ENCODE data around the gene OPCML.

OPCML gene

GRCh38 chr11:132962041-132962440 is 570.3 kb downstream of the OPCML start:
- no peak for DNase-seq

GRCh38 chr11:132961453-132961852 is 570.8 kb downstream of the OPCML start:
- no peak for DNase-seq

GRCh38 chr11:132960273-132961078 is 571.8 kb downstream of the OPCML start:
- no peak for DNase-seq

DNA sequence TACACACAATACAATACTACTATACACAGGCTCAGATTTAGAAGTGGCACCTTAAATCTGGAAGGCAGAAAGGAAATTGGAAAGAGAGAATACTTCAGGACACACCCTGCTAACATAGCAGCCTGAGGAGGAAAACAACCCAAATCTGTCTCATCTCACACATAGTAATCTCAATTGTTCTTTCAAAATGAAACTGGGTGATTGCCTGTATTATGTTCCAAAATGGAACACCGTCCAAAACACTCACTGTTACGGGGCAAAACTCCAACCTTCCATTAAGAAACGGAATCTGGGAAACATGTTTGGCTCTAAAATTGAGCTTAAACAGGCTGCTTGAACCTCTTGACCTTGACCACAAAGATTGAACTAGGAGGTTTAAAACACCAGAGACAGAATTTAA is 572.6 kb downstream of the OPCML start:
- no peak for DNase-seq

DNA sequence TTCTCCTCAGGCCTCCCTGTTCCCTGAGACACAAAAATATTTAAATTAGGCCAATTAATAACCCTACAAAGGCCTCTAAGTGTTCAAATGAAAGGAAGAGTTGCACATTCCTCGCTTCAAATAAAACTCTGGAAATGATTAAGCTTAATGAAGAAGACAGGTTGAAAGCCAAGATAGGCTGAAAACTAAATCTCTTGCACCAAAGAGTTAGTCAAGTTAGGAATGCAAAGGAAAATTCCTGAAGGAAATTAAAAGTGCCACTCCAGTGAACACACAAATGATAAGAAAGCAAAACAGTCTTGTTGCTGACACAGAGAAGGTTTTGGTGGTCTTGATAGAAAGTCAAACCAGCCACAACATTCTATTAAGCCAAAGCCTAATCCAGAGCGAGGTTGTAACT is 574.4 kb downstream of the OPCML start:
- no peak for DNase-seq

- DNase-seq = no peak
Measured at GRCh38 chr11:132948252-132948651, 584.0 kb downstream of the OPCML start.

GRCh38 chr11:132944569-132944944 is 587.7 kb downstream of the OPCML start:
- no peak for DNase-seq

DNA sequence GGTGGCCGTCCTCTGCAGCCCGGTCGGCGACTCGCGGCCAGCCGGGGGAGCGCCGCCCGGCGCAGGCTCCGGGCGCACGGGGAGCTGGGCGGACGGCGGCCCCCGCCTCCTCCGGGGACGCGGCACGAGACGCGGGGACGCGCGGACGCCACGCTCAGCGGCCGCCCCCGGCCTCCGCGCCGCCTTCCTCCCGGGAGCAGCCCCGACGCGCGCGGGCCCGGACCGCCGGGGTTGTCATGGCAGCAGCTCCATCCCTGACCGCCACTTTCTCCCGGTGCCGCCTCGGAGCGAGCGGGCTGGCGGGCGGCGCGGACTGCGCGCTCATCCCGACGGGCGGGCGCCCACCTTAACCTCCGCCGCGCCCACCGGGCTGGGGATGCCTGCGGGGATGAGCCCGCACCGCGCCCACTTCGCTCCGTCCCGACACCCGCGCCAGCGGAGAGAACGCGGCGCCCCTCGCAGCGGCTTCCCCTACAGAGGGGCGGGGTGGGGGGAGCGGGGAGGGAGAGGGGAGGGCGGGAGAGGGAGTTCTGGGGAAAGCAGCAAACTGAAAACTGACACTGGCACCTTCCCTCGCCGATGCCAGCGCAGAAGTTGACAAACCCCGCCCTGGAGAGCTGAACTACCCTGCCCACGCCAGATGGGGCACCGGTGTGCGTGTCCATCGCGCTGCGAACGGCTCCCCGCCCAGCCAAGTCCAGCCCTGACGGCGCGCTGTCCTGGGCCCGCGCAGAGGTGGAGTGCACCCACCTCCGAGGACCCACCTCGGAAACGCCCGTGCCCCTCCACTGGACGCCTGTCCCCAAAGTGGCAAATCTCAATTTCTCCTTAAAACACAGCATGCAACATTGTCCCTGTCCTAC is 588.4 kb downstream of the OPCML start:
- DNase-seq = no peak

DNA sequence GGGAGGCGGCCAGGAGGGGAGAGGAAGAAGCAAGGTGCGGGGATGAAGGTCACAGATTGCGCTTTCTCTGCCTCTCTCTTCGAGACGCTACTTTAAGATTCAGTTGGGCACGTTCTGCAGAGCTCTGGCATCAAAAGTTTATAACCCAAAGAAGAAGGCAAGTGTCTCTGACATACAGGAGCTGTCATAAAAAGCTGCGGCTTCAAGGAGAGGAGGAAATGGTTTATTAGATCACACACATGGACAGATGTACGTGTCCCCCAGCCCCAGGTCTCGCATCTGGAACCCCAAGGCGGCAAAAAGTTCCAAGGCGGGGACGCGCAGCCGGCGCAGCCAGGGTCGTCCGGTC is 589.0 kb downstream of the OPCML start:
- DNase-seq = no peak

- DNase-seq = no peak
Measured at GRCh38 chr11:132942611-132943356, 589.5 kb downstream of the OPCML start.

DNA sequence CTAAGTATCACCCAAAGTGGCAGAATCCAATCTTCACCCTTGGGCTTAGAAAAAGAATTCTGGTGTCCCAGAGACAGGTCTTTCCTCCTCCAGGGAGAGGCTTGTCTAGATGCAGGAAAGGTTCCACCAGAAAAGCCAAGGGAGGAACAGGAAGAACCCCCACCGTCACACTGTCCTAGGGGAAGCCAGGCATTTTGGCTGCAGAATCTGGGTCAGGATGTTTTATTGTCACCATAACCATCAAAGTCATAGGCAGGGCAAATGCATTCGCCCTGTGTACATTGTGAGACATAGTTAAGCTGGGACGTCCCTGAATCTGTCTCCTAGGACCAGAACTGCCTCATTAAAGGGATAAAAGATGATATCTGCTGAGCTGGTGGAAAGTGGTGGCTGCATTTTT is 590.5 kb downstream of the OPCML start:
- no peak for DNase-seq

- peak; percentile 56 for DNase-seq
Measured at GRCh38 chr11:132941024-132941646, 591.2 kb downstream of the OPCML start.

- no peak for DNase-seq
Measured at GRCh38 chr11:132937016-132937415, 595.3 kb downstream of the OPCML start.

DNA sequence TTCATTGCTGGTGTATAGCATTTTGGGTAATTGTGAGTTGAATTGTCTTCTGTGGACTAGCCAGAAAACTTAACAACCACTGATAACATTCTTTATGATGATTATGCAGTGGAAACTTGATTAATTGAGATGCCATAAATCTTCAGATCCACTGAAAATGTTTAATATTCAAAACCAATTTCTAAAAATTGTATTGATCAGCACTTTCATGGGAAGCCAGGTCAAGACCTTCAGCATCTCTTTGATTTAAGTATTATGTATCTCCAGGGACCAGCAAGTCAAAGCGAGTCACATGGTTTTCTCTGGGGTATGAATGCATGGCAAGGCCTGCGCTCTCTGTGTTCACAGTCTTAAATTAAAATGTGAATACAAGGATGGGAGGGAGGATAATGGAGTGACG is 596.9 kb downstream of the OPCML start:
- DNase-seq = no peak

- DNase-seq = no peak
Measured at GRCh38 chr11:132933703-132934102, 598.6 kb downstream of the OPCML start.

- no peak for DNase-seq
Measured at GRCh38 chr11:132925825-132926469, 606.4 kb downstream of the OPCML start.

DNA sequence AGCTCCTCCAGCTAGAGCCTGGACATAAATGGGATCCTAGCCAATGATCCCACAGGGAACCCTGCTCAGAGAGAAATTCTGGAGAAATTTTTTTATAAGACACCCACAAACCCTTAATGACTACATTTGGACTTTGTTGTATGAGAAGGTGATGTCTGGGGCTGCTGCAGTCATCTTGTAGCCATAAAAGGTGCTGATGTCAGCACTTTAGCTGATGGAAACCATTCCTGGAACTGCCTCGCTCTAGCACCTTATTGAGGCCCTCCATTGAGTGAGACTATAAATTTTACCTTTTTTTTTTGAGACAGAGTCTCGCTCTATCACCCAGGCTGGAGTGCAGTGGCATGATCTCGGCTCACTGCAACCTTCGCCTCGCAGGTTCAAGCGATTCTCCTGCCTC is 610.7 kb downstream of the OPCML start:
- no peak for DNase-seq

DNA sequence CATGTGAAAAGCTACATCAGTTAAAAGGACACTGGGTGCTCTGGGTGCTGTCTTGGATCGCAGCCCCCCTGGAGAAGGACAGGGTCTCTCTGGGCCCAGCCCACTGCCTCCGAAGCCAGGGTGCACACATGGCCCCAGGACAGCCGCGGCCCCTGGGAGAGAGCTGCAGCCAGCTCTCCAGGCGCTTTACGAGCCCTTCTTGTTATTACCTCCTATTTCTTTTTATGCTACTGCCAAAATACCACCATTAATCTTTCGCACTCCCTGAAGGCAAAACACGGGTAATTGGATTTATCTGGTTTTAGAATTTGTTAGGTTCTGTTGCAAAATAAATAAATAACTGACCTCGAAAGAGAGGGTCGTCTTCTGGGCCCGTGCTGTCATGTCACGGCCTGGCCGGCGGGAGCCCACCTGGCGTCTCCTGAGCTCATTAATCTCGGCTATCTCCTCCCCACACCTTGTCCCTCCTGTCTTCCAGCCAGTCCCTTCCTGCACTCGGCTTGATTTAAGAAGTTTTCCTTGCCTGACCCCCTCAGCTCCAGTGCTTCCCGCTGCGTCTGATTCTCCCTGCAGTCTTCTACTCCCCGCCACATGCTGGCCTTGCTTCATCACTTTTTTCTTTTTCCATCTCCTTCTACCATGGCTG is 611.7 kb downstream of the OPCML start:
- DNase-seq = no peak

- DNase-seq = no peak
Measured at GRCh38 chr11:132914600-132914999, 617.7 kb downstream of the OPCML start.

GRCh38 chr11:132913886-132914285 is 618.4 kb downstream of the OPCML start:
- no peak for DNase-seq

- no peak for DNase-seq
Measured at GRCh38 chr11:132913295-132913694, 619.0 kb downstream of the OPCML start.

- DNase-seq = peak; percentile 4
Measured at GRCh38 chr11:132911186-132911585, 621.1 kb downstream of the OPCML start.

Measured in OCI-M1 (cell line).